ENCODE data around the gene PLPP1. TPM values are rescaled to one million over a fixed set of nuclear protein-coding genes. Genes with fewer than 3 reads are reported as not detected.
A peak's percentile ranks its signal among the peaks of the same experiment; 100 is the strongest.

The PLPP1 gene
- total and polyA plus RNA-seq, 4 donors: 51.9 to 129 (median 60.7) TPM

DNA sequence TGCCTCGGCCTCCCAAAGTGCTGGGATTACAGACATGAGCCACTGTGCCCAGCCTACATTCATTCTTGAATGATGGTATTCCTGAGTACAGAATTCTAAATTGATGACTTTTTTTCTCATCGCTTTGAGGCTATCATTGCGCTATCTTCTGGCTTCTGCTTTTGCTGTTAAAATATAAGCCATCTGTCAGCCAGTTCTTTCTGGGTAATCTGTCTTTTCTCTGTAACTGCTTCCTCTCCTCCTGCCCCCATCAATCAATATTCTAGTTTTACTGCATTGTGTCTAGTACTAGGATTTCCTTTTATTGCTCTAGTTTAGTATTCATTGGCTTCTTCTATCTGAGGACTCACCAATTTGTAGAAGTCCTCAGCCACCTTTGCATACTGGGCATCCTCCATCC lies 89.0 kb downstream of the PLPP1 start:
- no peak overlapping the region for H3K27ac ChIP-seq (ENCODE audit: low read depth in 1 of 2, low read length in 1 of 2)
- H3K4me3 ChIP-seq: no peak overlapping the region
- DNase-seq (no peak), ATAC-seq (ENCODE audit: insufficient read depth, low FRiP score) (no peak)
- 95% methylated on average over 3 of the region's 3 CpGs for WGBS, 2 donors
- H3K4me1 ChIP-seq (ENCODE audit: control insufficient read depth in 5 of 5, insufficient read depth in 5 of 5, low read length in 5 of 5): peaks cover 1 to 23% (median 7%) of the 10 kb centered on the region in 5 donors
- no peak for TF ChIP-seq CTCF (IDR thresholded peaks at IDR 0.05; ENCODE audit: control extremely low read depth, extremely low read depth)
- H3K9ac ChIP-seq (ENCODE audit: insufficient read depth in 1 of 2, low read length in 2 of 2): no peak overlapping the region
- no peaks in the 10 kb centered on the region for H3K9me3 ChIP-seq (ENCODE audit: control insufficient read depth in 4 of 4, insufficient read depth in 3 of 4, low read length in 3 of 4)
- peaks cover 3 to 17% (median 10%) of the 10 kb centered on the region in 4 donors for H3K36me3 ChIP-seq (ENCODE audit: control insufficient read depth in 4 of 4, insufficient read depth in 4 of 4, low read length in 4 of 4)
- H3K27me3 ChIP-seq (ENCODE audit: control insufficient read depth in 3 of 3, insufficient read depth in 3 of 3, low read length in 2 of 3): no peaks in the 10 kb centered on the region

- TF ChIP-seq CTCF (IDR thresholded peaks at IDR 0.05; ENCODE audit: control extremely low read depth, extremely low read depth): no peak
- H3K4me3 ChIP-seq: no peak overlapping the region
- WGBS, 2 donors: 37 to 97% methylated on average over 1 of the region's 1 CpG
- H3K9me3 ChIP-seq (ENCODE audit: control insufficient read depth in 4 of 4, insufficient read depth in 3 of 4, low read length in 3 of 4): no peaks in the 10 kb centered on the region
- peaks cover 5 to 39% (median 29%) of the 10 kb centered on the region in 5 donors for H3K4me1 ChIP-seq (ENCODE audit: control insufficient read depth in 5 of 5, insufficient read depth in 5 of 5, low read length in 5 of 5)
- H3K9ac ChIP-seq (ENCODE audit: insufficient read depth in 1 of 2, low read length in 2 of 2): no peak overlapping the region
- H3K36me3 ChIP-seq (ENCODE audit: control insufficient read depth in 4 of 4, insufficient read depth in 4 of 4, low read length in 4 of 4): peaks cover 3 to 21% (median 11%) of the 10 kb centered on the region in 4 donors
- DNase-seq (no peak), ATAC-seq (ENCODE audit: insufficient read depth, low FRiP score) (no peak)
- H3K27me3 ChIP-seq (ENCODE audit: control insufficient read depth in 3 of 3, insufficient read depth in 3 of 3, low read length in 2 of 3): no peaks in the 10 kb centered on the region
- H3K27ac ChIP-seq (ENCODE audit: low read depth in 1 of 2, low read length in 1 of 2): no peak overlapping the region
Measured at GRCh38 chr5:55441954-55442353, 92.8 kb downstream of the PLPP1 start.

DNA sequence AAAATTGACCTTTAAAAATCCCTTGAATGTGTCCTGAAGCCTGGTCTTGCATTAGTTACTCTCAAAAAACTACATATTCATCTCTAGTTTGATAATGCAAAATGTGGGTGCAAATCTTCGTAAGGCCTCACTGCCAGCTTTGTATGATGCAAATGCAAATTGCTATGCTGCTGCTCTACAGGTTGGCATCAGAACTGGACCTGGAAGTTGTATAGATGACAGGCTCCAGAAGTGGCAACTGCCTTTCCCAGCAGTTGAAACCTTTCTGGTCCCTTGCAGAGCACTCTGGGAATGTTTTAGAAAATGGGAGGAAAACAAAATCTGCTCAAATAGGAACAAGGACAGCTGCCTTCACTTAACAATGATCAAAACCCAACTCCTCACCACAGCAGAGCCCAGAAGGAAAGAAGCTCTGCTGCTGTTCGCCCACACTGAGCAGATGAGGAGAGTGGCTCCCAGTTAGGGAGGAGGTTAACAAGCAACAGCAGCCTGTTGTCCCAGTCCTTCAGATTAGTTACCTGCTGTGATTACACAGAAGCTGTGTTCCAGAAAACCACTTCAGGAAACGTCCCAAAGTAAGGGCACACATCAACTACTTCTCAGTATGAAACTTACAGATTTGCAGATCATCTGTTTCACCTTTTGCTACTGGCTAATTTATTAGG lies 93.5 kb downstream of the PLPP1 start:
- no peak for TF ChIP-seq CTCF (IDR thresholded peaks at IDR 0.05; ENCODE audit: control extremely low read depth, extremely low read depth)
- Histone ChIP-seq H3K27ac (ENCODE audit: low read depth in 1 of 2, low read length in 1 of 2) (peak overlapping the region in 1 of 2 donors; percentile 37), H3K9me3 (ENCODE audit: control insufficient read depth in 4 of 4, insufficient read depth in 3 of 4, low read length in 3 of 4) (no peaks in the 10 kb centered on the region), H3K27me3 (ENCODE audit: control insufficient read depth in 3 of 3, insufficient read depth in 3 of 3, low read length in 2 of 3) (no peaks in the 10 kb centered on the region), H3K9ac (ENCODE audit: insufficient read depth in 1 of 2, low read length in 2 of 2) (peak overlapping the region in 1 of 2 donors; percentile 11), H3K36me3 (ENCODE audit: control insufficient read depth in 4 of 4, insufficient read depth in 4 of 4, low read length in 4 of 4) (peaks cover 3 to 26% (median 11%) of the 10 kb centered on the region in 4 donors), H3K4me1 (ENCODE audit: control insufficient read depth in 5 of 5, insufficient read depth in 5 of 5, low read length in 5 of 5) (peaks cover 5 to 34% (median 26%) of the 10 kb centered on the region in 5 donors), H3K4me3 (no peak overlapping the region)
- DNase-seq (no peak), ATAC-seq (ENCODE audit: insufficient read depth, low FRiP score) (no peak)
- WGBS, 2 donors: 78 to 84% methylated on average over 3 of the region's 3 CpGs

All from lung (tissue), 12 donors.